22Rv1 (cell line): Measurements from ENCODE around the gene PIP5KL1.

Experiments used
- ZFX ChIP-seq: fragments of 450-650 bp; IDR thresholded peaks from 2 replicates; pipeline ENCODE4 v1.6.1; 2017; ENCODE audit warnings: antibody characterized with exemption, borderline replicate concordance
- TF ChIP-seq, protein P1 (sequence below): fragments of 450-650 bp; IDR thresholded peaks from 2 replicates; pipeline ENCODE4 v1.5.1; 2017; ENCODE audit warnings: mild to moderate bottlenecking

DNA sequence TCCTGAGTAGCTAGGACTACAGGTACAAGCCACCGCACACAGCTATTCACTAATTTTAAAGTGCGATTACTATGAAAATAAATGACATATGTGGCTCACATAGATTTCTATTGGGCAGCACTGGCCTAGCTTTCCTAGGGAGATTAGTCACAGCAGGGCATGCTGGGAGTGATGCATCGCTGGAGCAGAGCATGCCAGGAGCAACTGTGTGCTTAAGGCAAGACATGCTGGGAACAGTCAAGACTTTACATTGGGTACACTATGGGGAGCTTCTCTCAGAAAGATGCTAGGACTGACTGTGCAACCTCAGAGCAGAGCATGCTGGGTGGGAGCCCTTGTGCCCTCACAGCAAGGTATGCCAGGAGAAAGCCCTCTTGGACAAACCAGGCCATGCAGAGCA is 40.5 kb downstream of the PIP5KL1 start:
- TF ChIP-seq, protein P1, sequence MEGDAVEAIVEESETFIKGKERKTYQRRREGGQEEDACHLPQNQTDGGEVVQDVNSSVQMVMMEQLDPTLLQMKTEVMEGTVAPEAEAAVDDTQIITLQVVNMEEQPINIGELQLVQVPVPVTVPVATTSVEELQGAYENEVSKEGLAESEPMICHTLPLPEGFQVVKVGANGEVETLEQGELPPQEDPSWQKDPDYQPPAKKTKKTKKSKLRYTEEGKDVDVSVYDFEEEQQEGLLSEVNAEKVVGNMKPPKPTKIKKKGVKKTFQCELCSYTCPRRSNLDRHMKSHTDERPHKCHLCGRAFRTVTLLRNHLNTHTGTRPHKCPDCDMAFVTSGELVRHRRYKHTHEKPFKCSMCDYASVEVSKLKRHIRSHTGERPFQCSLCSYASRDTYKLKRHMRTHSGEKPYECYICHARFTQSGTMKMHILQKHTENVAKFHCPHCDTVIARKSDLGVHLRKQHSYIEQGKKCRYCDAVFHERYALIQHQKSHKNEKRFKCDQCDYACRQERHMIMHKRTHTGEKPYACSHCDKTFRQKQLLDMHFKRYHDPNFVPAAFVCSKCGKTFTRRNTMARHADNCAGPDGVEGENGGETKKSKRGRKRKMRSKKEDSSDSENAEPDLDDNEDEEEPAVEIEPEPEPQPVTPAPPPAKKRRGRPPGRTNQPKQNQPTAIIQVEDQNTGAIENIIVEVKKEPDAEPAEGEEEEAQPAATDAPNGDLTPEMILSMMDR, result no peak
- TF ChIP-seq ZFX, result no peak
